ENCODE results near the gene STRA6.

GRCh38 chr15:74165461-74165860 lies 37.1 kb downstream of the STRA6 start:
- TF ChIP-seq POLR2A (IDR thresholded peaks at IDR 0.05; ENCODE audit: low read length) (no peak), GATA1 (IDR thresholded peaks at IDR 0.05; ENCODE audit: low read depth, low read length) (no peak)

Measured in erythroblast (primary cell).